ENCODE data around the gene MMADHC.

- TF ChIP-seq CTCF (IDR thresholded peaks at IDR 0.05; ENCODE audit: insufficient read depth, low read length): no peak
- TF ChIP-seq SPI1 (IDR thresholded peaks at IDR 0.05; ENCODE audit: borderline replicate concordance, low read depth): no peak
- no peak for TF ChIP-seq POLR2AphosphoS5 (IDR thresholded peaks at IDR 0.05; ENCODE audit: low read depth)
These were observed 22.6 kb downstream of the MMADHC start for GRCh38 chr2:149564983-149565382.
